HG03469 (cell line): ENCODE measurements around the gene PRF1.

ENCODE experiments used
- ATAC-seq: cut with Tn5 transposase; IDR thresholded peaks from one replicate; pipeline ENCODE4 v1.9.1; 2021; ENCODE audit warnings: mild to moderate bottlenecking, moderate library complexity, moderate number of reproducible peaks; ENCODE audit not compliant: unreplicated experiment

Gene PRF1

GRCh38 chr10:70561558-70561957 is 41.0 kb downstream of the PRF1 start:
- ATAC-seq: no peak

- ATAC-seq: no peak
Measured at GRCh38 chr10:70561070-70561469, 41.5 kb downstream of the PRF1 start.

- ATAC-seq: no peak
Measured at GRCh38 chr10:70560511-70560941, 42.0 kb downstream of the PRF1 start.

GRCh38 chr10:70559861-70560260 is 42.7 kb downstream of the PRF1 start:
- no peak for ATAC-seq

GRCh38 chr10:70558871-70559810 is 43.4 kb downstream of the PRF1 start:
- no peak for ATAC-seq

GRCh38 chr10:70558295-70558694 is 44.2 kb downstream of the PRF1 start:
- ATAC-seq: no peak

GRCh38 chr10:70557876-70558275 is 44.7 kb downstream of the PRF1 start:
- ATAC-seq: no peak

- no peak for ATAC-seq
Measured at GRCh38 chr10:70557086-70557845, 45.3 kb downstream of the PRF1 start.

GRCh38 chr10:70555371-70555770 is 47.2 kb downstream of the PRF1 start:
- no peak for ATAC-seq

GRCh38 chr10:70552586-70552985 is 50.0 kb downstream of the PRF1 start:
- ATAC-seq: no peak

GRCh38 chr10:70551971-70552422 is 50.5 kb downstream of the PRF1 start:
- ATAC-seq: no peak

- no peak for ATAC-seq
Measured at GRCh38 chr10:70551466-70551865, 51.1 kb downstream of the PRF1 start.

GRCh38 chr10:70550459-70550858 is 52.1 kb downstream of the PRF1 start:
- no peak for ATAC-seq

GRCh38 chr10:70549962-70550458 is 52.5 kb downstream of the PRF1 start:
- no peak for ATAC-seq

GRCh38 chr10:70549351-70549961 is 53.1 kb downstream of the PRF1 start:
- ATAC-seq: no peak
